Left forelimb (tissue), 1 donor: ENCODE results near the gene LDHD.
"Not testable (repeated sequence)": the region's sequence is repeated elsewhere in the genome, so short reads cannot be mapped to it uniquely, and the experiment has no call there.

Source experiments
- DNase-seq: peaks from one replicate; pipeline ENCODE4 v3.0.0-alpha.2; 2018; ENCODE audit warnings: low spot score

Gene LDHD

DNA sequence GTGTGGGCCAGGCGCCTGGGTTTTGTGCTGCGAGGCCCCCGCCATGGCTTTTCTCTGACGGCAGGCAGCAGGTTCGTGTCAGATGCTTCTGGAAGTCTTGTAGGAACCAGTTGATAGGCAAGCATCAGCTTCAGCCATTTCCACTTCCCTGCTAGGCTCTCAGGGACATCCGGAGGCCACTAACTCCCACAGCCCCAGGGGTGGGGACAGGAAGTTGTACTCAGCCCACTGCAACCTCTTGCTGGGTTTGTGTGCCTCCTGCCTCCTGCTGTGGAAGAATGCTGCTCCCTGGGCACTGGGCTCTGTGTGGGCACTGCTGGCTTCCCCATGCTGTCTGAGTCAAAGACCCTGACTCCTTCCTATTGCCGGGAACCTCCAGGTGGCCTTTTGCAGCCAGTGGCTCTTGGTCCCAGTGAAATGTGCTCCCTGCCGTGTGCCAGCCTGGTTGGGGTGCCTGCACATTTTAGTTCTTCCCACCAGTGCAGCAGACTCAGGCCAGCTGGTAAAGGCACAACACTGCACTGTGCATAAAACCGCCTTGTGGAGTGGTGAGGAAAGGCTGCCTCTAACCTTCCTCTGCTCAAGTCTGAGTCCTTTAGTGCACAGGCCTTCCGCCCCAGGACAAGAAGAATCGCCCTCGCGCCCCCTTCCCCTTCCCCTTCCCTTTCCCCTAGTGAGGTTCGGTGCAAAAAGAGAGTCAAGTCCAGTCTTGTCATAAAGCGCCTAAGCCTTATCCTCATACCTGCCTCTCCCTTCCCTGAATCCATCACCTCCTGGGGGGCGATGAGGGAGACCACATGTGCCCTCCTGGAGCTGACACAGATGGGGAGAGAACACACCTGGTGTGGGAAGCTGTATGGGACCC is 16.6 kb downstream of the LDHD start:
- no peak for DNase-seq

DNA sequence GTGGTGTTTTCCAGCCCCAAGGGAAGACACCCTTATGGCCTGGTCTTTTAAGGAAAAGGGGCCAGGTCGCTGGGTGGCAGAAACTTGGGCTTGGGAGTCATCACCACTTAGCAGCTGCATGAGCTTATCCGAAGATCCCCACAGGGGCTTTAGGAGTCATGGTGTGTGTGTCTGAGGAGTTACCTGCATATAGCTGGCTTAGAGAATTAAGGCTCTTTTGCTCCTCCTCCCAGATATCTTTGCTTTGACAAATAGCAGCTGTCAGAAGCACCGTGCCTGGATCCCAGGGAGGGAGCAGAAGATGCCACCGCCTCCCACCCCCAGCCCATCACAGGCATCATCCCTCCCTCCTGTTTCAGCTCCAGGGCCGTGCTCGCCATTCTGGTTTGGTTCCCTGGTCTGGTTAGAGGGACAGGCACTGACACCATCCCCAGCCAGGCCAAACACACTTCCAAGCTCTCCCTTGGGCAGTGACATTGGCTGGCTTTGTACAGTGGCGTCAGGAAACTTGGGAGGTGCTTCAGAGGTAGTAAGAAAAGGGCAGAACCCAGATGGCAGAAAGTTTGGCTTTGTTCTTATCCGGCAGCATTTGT is 17.4 kb downstream of the LDHD start:
- DNase-seq = no peak

GRCh38 chr16:75097941-75098901 is 18.4 kb downstream of the LDHD start:
- DNase-seq = no peak

DNA sequence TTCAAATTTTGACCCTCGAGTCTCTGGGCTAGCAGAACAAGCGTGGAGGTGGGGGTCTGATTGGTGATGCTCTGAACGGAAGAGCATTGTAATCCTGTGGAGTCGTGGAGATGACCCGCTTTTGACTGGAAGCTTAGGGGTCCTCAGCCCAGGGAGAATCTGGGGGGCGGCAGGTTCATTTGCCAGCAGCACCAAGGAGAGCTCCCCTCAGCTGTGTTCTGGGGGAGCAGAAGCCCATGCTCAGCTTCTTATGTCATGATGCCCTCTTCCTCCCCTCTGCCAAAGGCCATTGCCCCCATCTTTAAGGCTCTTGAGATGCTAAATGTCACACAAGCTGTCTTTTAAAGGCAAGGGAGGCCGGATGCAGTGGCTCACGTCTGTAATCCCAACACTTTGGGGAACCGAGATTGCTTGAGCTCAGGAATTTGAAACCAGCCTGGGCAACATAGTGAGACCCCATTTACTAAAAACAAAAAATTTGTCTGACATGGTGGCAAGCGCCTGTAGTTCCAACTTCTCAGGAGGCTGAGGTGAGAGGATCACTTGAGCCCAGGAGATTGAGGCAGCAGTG is 19.3 kb downstream of the LDHD start:
- DNase-seq = no peak

- no peak for DNase-seq
These were observed 19.9 kb downstream of the LDHD start for GRCh38 chr16:75096656-75097055.

- DNase-seq = no peak
These were observed 21.4 kb downstream of the LDHD start for GRCh38 chr16:75095204-75095621.

- DNase-seq = no peak
These were observed 22.7 kb downstream of the LDHD start for GRCh38 chr16:75093598-75094540.

DNA sequence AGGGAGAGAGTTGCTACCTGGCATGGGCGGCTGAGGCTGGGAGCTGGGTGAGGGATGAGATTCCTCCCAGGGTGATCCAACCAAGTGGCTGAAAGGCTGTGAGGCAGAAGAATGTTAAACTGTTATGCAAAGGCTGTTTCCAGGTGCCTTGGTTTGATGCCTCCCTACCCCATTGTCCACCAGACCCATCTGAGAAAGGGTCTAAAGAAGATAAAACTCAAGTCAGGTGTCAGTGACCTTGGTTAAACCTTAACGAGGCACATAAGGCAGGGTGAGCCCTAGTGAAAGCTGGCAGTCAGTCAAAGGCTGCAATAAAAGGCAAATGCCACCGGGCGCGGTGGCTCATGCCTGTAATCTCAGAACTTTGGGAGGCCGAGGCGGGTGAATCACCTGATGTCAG is 23.8 kb downstream of the LDHD start:
- DNase-seq = no peak

- not testable (repeated sequence) for DNase-seq
These were observed 25.0 kb downstream of the LDHD start for GRCh38 chr16:75091619-75092018.

GRCh38 chr16:75090899-75091298 is 25.7 kb downstream of the LDHD start:
- not testable (repeated sequence) for DNase-seq

DNA sequence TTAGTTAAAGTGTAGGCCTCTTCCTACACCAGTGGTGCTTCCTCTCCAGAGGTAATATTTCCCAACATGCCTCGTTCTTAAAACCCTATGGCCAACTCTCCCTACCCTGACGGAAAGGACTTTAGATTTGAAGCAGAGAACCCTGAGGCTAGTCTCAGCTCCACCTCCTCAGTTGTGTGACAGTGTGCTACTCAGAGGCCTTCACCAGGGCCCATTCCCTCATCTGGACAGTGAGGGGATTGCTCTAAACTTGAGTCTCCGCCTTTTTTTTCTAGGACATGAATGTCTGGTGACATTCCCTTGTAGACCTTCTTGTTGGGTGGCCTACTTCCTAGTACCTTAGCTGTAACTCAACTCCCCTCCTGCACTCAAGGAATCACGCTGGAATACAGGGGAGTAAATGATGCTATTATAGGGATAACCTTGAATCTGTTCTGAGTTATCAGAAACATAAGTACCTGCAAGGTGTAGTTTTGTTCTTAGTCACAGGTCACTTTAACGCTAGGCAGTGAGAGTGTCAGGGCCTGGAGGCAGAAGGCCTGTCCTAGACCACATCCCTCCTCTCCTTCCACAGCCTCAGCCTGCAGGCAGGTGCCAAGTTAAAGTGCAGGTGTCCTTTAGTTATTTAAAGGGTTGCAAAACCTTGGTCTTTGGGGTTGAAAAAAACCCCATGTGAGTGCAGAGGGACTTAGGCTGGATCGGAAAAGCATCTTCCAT is 26.9 kb downstream of the LDHD start:
- DNase-seq = no peak

- no peak for DNase-seq
These were observed 27.6 kb downstream of the LDHD start for GRCh38 chr16:75088934-75089333.

GRCh38 chr16:75088216-75088615 is 28.4 kb downstream of the LDHD start:
- no peak for DNase-seq

DNA sequence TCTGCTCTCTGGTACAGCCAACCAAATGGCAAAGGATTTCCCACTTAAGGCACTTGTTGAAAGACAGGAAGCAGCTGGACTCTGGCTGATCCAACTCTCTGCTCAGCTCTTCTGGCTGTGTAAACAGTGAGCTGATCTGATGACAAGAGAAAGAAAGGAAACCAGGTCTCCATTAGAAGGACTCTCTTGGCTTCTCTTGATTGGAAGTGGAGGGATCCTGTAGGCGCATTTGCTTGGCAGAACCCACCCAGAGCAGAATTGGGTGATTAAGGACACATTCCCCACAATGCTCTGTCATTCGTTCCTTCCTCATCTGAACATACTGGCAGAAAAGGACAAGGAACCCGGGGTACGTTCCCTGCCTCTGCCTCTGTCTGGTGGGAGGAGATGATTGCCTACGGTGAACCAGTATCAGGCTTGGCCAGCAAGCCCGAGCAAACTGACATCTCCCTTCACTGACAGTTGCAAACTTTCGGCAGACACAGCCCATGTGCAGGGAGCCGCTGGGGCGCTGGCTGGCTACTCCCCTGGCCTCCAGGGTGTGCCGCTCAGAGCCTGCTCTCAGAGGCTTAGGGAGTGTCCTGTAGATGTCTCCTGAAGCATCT is 29.1 kb downstream of the LDHD start:
- no peak for DNase-seq

DNA sequence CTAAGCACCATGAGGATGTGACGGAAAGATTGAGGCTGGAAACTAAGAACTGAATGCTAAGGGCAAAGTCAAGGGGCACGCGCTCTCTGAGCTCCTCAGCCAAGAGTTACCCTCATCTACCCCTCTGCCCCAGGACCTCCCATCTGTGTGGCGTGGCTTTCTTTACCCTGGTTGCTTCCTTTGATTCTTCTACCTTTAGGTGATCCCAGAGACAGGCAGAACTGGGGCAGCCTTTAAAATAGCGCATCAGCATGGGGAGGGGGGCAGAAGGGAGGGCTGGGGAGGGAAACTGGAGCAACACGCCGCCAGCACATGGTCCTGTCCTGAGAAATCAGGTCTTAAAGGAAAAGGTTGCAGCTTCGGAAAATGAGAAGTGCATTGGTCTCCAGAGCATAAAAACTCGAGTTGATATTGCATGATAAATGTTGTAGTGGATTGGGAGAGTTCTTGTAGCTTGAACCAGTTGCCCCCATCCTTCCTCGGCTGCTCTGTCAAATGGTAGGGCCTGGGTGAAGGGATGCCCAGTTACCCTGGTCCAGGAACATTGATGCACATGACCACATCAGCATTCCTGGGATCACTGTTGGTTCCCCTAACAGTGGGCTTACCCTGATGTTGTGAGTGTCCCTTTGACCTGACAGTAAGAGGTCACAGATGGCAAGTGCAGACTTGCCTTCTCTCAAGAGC is 29.7 kb downstream of the LDHD start:
- no peak for DNase-seq

DNA sequence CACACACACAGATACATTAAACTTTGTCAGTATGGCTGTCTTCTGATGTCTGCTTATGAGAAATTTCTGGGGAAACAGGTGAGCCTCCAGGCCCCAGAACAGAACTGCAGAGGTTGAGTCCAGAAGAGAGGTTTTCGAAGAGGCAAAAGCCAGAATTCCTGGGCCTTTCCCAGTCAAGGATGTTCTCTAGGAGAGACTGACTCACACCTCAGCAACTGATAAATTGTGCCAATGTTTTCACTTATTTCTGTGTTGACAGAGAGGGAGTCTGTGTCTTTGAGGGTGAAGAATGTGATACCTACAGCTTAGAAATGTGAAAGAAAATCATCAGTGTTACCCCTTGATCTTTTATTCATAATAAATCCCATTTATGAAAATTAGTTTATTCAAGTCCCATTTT is 30.3 kb downstream of the LDHD start:
- no peak for DNase-seq

DNA sequence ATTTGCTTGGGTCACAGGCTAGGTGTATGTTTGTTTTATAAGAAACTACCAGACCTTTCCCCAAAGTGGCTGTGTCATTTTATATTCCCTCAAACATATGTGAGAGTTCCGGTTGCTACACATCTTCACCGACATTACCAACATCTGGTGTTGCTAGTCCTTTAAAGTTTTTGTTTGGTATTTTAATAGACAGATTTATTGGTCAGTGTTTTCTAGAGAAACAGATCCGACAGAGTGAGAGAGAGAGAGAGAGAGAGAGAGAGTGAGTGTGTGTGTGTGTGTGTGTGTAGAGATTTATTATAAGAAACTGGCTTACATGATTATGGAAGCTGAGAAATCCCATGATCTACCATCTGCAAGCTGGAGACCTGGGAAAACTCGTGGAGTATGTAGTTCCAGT is 31.0 kb downstream of the LDHD start:
- no peak for DNase-seq

DNA sequence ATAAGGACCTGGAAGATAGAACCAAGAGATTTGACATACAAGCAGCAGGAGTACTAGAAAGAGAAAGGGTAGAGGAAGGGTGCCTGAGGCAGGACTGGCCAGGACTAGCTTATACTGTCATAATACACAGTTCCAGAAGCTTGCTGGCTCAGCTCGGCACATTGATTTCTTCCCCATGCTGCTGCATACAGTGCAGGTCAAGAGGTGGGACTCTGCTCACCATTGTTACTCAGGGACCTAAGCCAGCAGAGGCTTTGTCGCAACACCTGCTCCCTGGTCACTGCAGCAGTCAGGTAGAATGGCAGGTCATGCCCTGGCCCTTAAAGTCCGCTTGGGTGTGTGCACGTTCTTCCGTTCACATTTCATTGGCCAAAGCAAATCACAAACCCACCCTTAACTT is 32.8 kb downstream of the LDHD start:
- no peak for DNase-seq

- DNase-seq = no peak
These were observed 35.3 kb downstream of the LDHD start for GRCh38 chr16:75081179-75081859.
